Left colon (tissue), 2 donors: ENCODE measurements around the gene ACE. TPM values are rescaled to one million over a fixed set of nuclear protein-coding genes. Genes with fewer than 3 reads are reported as not detected.
A peak's percentile ranks its signal among the peaks of the same experiment; 100 is the strongest.

Experiments
- ATAC-seq: fragments of 200-7000 bp; cut with Tn5 transposase; one replicate; pipeline ENCODE4 v1.9.1; 2020; ENCODE audit warnings: mild to moderate bottlenecking, moderate library complexity
- DNase-seq, 2 donors: peaks; one replicate each; pipeline ENCODE4 v3.0.0-alpha.2; 2020
- intact Hi-C, 2 donors: fragments of 100-400 bp; cut with DNase I in 1 of 2; cut with micrococcal nuclease in 1 of 2; formaldehyde crosslinking; loops; one replicate each; pipeline versions ENCODE4 v1.11.2 to v1.14.0; 2022; cut with DNase I, micrococcal nuclease
- total RNA-seq, 2 donors: library from RNA; stranded (reverse); fragmentation: NEBNext Ultra II Directional; extraction: Animal tissue kit (Norgen Biotek cat#: 25700); gene quantifications; one replicate each; pipeline ENCODE4 v1.2.1, GENCODE V29; 2021
- donor health status: DM: no; HTN: no; CAD: no.
- donor health status: DM: yes; HTN: yes; CAD: no.

The ACE gene
- total RNA-seq, 2 donors from 2014 or later = 27.7 to 31.9 TPM

DNA sequence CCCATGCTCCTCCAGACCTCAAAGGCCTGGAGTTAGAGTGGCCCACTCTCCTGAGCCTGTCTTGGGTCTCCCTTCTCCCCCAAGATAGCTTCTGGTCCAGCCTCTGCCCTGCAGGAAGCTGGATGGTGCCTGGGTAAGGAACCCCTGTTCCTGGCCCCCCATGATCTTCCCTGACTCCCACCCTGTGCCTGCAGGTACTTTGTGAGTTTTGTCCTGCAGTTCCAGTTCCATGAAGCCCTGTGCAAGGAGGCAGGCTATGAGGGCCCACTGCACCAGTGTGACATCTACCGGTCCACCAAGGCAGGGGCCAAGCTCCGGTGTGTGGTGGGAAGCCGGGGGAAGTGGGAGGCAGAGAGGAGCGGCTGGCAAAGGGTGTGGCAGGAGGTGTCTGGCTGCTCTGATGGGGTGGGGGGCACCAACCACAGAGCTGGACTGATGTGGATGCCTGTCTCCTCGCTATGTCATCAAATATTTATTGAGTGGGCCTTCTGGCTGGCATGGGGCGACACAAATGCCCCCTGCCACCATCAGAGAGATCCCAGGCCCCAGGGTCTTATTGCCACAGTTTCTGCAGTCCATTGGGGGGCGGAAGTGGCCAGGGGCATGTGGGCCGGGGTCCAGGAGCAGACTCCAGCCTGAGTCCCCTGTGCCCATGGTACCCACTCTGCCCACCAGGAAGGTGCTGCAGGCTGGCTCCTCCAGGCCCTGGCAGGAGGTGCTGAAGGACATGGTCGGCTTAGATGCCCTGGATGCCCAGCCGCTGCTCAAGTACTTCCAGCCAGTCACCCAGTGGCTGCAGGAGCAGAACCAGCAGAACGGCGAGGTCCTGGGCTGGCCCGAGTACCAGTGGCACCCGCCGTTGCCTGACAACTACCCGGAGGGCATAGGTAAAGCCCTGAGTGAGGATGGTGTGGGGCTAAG lies 7.1 kb downstream of the ACE start:
- ATAC-seq = no peak
- intact Hi-C loops = no loop called here
- no peak for DNase-seq

DNA sequence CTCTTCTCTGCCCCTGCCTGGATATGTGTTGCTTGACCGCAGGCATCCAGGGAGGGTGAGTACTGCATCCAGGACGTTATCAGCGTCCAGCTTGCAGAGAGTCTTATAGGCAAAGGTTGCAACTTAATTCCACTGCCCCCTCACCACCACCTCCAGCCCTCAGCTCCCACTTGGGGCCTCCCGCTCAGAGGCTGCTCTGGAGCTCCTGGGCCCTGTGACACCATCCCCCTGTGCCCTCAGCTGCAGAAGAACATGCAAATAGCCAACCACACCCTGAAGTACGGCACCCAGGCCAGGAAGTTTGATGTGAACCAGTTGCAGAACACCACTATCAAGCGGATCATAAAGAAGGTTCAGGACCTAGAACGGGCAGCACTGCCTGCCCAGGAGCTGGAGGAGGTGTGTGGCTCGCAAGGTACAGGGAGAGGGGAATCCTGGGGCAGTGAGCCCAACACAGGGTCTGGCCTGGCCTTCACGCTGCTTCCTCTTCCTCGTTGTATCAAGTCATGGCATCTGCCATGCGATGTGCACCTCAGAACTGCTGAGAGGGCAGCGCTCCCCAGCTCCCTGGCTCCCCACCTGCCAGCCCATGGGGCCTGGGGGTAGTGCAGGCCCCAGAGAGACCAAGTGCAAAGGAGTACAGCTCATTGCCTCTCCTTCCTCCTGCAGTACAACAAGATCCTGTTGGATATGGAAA lies 9.6 kb downstream of the ACE start:
- DNase-seq (no peak), ATAC-seq (peak; percentile 14)
- intact Hi-C loops = no loop called here

DNA sequence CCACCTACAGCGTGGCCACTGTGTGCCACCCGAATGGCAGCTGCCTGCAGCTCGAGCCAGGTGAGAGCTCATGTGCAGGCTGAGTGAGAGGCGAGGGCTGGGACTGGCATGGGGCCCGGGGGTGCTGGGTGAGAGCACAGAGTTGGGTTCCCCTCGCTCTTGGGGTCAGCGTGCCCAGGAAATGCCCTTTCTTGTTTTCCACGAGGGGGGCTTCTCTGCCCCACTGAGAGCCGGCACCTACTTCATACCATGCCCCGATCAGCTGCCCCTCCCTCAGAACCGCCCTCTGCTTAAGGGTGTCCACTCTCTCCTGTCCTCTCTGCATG lies 10.1 kb downstream of the ACE start:
- DNase-seq (no peak), ATAC-seq (no peak)
- intact Hi-C loops = no loop called here

DNA sequence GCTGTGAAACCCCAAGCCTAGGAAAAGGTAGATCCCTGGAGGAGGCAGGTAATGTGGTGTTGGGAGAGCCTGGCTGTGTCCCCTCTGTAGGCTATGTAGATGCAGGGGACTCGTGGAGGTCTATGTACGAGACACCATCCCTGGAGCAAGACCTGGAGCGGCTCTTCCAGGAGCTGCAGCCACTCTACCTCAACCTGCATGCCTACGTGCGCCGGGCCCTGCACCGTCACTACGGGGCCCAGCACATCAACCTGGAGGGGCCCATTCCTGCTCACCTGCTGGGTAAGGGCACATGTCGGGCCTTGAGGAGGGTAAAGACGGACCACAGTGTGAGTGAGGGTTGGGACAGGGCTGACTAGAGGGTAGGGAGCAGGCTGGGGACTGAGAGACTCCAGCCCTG lies 12.0 kb downstream of the ACE start:
- DNase-seq = no peak
- ATAC-seq = no peak
- intact Hi-C loops = no loop called here

DNA sequence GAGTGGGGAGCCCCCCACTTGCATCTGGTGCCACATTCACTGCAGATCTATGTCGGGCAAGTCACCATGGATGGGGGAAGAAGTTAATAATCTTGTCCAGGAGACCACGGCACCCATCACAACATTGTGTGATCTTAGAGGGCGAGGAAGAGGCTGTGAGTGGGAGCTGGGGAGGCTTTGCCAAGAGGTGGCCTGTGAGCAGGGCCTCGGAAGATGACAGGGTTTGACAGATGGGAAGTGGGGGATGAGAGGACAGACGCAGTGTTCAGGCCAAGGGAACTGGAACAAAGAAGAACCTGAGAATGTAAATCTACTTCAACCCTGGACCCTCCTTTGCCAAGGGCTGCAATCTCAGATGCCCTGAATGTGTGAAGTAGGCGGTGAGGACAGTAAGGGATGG lies 12.4 kb downstream of the ACE start:
- intact Hi-C loops = no loop called here
- DNase-seq = no peak
- ATAC-seq = no peak

DNA sequence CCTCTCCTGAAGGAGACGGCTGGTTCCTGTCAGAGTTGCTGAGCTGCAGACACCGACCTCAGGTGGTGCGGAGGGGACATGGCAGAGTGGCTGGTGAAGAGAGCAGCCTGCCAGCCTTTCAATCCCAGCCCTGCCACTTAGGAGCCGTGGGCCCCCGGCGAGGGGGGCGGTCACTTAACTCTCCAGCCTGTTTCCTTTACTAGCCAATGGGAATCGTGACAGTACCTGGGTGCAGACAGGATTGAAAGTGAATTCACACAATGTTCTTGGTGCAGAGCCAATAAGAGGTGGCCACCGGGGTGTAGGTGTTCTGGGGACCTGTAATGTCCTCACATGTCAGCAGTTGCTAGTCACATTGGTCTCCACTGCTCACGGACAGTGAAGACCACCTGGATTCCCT lies 13.5 kb downstream of the ACE start:
- intact Hi-C loops = no loop called here
- ATAC-seq (no peak), DNase-seq (no peak)

DNA sequence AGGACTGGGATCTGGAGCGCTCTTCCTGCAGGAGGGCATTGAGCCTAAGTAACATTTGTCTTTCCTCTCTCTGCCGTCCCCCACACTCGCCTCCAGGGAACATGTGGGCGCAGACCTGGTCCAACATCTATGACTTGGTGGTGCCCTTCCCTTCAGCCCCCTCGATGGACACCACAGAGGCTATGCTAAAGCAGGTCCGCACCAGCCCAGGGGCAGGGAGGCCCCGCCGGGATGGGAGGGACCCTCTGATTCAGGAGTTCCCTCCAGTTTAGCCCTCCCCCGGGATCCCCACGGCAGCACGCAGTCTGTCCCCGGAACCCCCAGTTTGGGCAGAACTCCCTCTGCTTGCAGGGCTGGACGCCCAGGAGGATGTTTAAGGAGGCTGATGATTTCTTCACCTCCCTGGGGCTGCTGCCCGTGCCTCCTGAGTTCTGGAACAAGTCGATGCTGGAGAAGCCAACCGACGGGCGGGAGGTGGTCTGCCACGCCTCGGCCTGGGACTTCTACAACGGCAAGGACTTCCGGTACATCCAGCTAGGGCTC lies 14.1 kb downstream of the ACE start:
- ATAC-seq (no peak), DNase-seq (no peak)
- intact Hi-C loops = no loop called here

DNA sequence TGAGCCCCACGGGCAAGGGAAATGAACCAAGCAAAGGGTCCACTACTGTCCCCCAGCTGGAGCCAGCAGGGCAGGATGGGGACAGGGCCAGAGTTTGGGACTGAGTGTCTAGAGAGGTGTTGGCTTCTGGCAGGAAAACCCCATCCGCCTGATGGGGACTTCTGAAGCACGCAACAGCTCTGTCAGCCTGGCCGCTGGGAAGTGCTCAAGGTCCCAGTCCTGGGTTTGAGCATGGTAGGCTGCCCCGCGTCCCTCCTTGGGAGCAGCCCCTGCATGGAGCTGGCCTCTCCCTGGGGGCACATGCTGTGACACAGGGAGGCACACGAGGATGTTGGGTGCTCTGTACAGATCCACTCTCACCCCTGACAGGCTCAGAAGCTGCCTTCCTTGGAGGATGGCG lies 14.6 kb downstream of the ACE start:
- ATAC-seq (no peak), DNase-seq (no peak)
- intact Hi-C loops = no loop called here

DNA sequence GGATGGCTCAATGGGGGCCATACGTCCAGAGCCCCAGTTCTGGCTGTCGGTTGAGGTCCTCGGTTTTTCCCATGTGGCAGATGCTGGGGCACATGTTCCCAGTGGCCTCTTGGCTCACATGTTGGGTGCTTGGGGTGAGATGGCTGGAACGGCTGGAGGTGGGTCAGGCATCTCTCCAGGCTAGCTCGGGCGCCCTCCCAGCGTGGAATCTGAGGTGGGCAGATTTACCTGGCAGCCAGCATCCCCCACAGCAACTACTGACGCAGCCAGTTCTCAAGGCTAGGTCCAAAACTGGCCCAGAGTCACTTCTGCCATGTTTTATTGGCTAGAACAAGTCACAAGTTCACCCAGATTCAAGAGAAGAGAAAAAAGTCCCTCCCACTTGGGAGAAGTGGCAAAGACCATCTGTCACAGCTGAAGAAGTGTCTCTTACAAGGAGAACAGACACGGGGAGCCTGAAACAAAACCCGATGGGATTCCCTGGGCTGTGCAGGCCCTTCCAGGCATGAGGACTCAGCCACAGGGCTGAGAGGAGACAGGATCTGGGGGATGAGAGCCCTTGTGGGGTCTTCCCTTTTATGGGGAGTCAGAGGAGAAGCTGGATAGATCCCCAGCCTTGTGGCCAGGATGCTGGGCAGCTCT lies 15.2 kb downstream of the ACE start:
- no peak for DNase-seq
- intact Hi-C loops = no loop called here
- ATAC-seq = no peak

DNA sequence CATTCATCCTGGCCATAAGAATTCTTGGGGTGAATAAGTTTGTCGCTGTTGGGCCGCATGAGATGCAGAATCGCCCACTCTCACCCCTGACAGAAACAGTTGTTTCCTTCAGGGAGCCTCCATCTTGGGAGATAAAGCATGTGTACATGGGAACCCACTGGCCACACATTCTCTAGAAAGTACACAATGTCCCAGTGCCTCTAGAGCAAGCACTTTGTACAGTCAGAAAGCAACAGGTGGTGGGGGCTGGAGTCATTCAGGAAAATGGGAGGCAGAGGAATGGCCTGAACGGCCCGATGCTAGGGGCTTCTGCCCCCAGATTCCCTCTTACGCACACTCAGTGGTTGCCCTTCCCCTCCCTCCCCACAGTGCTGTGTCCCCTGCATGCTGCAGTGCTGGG lies 16.1 kb downstream of the ACE start:
- ATAC-seq = no peak
- intact Hi-C loops = no loop called here
- no peak for DNase-seq

DNA sequence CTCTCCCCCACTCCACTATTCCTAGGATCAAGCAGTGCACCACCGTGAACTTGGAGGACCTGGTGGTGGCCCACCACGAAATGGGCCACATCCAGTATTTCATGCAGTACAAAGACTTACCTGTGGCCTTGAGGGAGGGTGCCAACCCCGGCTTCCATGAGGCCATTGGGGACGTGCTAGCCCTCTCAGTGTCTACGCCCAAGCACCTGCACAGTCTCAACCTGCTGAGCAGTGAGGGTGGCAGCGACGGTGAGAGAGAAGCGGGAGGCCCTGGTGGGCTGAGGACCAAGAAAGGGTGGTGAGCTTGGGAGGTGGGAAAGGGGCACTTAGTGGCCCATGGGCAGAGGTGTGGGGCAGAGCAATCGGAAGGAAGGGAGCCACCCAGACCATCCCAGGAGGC lies 16.6 kb downstream of the ACE start:
- intact Hi-C loops = no loop called here
- no peak for DNase-seq
- no peak for ATAC-seq

DNA sequence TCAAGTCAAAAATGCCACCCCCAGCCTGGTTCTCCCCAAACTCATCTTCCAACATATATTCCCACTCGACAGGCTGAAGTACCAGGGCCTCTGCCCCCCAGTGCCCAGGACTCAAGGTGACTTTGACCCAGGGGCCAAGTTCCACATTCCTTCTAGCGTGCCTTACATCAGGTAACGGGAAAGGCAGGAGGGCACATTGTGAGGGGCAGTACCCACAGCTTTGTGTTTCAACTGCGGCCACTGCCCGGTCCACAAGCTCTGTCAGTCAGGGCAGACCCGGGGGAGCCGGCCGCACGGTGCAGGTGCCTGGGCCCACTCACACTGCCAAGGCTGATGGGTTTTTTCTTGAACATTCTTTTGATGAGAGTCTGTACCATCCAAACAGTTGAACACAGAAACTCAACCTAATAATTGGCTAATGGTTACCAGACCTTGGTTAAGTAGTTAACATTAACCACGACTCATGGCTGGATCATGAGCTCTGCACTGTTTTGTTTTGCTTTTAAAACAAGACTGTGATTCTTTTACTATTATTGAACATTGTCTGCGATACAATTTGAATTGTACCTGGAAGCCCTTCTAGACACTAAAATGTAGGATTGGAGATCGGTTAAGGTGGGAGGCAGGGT lies 17.6 kb downstream of the ACE start:
- intact Hi-C loops = no loop called here
- DNase-seq (no peak), ATAC-seq (no peak)

DNA sequence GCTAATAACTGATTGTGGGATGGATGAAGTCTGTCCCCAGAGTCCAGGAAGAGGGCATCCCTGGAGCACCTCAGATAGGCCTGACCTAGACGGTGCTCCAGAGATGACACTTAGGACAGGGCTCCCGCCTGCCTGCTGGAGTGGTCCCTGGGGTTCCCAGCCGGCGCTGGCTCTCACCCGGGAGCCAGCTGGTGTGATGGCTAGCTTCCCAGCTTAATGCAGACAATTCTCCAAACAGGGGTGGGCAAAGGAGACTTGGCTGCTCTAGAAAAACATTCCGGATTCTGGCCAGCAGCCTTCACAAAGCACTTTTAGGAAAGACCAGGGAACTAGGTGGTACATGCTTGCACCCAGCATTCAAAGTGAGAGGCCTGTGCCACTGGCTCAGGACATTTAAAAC lies 18.6 kb downstream of the ACE start:
- DNase-seq (no peak), ATAC-seq (no peak)
- intact Hi-C loops = no loop called here

DNA sequence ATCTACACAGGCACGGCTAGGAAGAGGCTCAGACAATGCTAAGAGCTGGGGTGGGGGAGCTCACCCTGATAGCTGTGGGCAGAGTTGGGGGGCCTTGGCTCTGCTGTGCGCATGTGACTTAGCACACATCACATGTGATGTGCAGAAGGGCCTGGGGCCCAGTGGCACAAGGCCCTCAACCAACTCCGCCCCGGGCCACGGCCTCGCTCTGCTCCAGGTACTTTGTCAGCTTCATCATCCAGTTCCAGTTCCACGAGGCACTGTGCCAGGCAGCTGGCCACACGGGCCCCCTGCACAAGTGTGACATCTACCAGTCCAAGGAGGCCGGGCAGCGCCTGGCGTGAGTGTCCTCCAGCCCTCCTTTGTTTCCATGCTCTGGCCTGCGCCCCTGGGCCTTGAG lies 19.3 kb downstream of the ACE start:
- DNase-seq (no peak), ATAC-seq (no peak)
- intact Hi-C loops = no loop called here

DNA sequence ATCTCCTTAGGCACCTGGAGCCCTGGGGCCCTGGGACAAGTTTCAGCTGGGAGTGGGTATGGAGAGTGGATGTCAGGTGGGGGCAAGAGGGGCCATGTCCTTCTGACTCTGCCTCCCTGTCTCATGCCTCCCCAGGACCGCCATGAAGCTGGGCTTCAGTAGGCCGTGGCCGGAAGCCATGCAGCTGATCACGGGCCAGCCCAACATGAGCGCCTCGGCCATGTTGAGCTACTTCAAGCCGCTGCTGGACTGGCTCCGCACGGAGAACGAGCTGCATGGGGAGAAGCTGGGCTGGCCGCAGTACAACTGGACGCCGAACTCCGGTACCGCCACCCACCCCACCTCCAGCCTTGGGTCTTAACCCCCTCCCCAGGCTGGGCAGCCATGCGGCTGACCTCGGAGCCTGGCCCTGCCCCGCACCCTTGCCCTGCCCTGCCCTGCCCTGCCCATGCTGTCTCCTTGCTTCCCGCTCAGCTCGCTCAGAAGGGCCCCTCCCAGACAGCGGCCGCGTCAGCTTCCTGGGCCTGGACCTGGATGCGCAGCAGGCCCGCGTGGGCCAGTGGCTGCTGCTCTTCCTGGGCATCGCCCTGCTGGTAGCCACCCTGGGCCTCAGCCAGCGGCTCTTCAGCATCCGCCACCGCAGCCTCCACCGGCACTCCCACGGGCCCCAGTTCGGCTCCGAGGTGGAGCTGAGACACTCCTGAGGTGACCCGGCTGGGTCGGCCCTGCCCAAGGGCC lies 20.0 kb downstream of the ACE start:
- peak; percentile 22 for ATAC-seq
- DNase-seq = no peak
- intact Hi-C loops = no loop called here

DNA sequence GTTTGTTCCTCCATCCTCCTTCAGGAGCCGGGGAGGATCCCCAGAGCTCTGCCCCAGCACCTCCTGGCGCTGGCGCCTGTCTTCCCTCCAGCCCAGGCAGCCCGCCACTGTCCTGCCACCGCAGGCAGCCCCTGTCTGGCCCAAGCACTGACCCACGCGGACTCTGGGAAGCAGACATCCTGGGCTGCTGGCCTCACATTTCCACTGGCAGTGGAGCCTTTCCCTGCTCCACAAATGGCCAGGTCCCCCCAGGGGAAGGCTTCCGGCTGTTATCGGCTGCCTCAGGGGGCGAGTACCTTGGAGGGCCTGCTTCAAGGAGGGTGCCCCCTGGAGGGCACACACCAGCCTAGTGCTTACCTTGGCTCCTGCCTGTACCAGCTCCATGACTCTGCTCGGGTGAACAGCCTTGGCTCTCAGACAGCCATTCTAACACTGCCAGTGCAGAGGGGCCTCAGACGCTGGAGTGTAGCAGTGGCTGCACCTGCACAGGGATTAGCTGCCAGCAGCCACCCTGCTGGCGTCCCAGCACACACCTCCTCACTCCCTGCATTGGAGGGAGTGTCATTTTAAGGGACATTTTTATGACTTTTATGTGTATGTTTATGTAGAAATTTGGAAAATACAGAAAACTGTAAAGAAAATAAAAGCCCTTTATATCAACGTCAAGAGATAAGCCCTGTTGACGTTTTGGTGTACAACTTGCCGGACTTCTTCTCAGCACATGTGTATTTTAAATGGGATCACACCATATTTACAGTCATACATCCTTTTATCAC lies 21.0 kb downstream of the ACE start:
- intact Hi-C loops = no loop called here
- peak; percentile 52 for ATAC-seq
- no peak for DNase-seq

DNA sequence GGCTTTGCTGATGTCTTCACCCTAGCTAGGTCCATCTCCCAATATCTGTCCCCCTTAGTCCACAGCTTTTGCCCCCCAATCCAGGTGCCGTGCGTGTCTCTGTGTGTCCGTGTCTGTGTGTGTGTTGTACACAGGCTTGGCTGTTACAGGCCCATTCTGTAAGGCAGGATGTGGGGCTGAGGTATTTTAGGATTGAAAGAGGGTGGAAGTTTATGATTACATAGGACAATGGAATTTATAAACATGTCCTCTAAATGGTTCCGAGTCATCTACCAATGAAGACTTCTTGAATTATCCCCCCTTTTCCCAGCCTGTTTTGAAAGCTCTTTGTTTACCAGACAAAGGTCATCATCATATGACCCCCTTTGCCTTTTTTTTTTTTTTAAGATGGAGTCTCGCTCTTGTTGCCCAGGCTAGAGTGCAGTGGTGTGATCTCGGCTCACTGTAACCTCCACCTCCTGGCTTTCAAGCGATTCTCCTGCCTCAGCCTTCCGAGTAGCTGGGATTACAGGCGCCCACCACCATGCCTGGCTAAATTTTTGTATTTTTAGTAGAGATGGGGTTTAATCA lies 21.9 kb downstream of the ACE start:
- no peak for ATAC-seq
- intact Hi-C loops = no loop called here
- DNase-seq = no peak
